Adrenal gland (tissue), 5 donors: ENCODE measurements around the gene RAD54L.

Experiments used
- POLR2A ChIP-seq, 2 donors: fragments of 450-650 bp; IDR thresholded peaks; one replicate each; pipeline ENCODE4 v1.6.1; 2017; ENCODE audit warnings: antibody characterized with exemption in 2 of 2, mild to moderate bottlenecking in 2 of 2, moderate library complexity in 1 of 2
- TF ChIP-seq, protein P1 (sequence below), 6 experiments: fragments of 450-650 bp in 4 of 6; fragments of 200-600 bp in 2 of 6; sonication (generic) in 1 of 6; IDR thresholded peaks; 1 replicate in 5 of 6; 2 replicates in 1 of 6; pipeline versions ENCODE4 v1.5.1 to v1.8.0; 2016 to 2021; ENCODE audit warnings: antibody characterized with exemption in 6 of 6, mild to moderate bottlenecking in 2 of 6, moderate library complexity in 1 of 6
- donor health status: DM: no; HTN: no; CAD: no.

DNA sequence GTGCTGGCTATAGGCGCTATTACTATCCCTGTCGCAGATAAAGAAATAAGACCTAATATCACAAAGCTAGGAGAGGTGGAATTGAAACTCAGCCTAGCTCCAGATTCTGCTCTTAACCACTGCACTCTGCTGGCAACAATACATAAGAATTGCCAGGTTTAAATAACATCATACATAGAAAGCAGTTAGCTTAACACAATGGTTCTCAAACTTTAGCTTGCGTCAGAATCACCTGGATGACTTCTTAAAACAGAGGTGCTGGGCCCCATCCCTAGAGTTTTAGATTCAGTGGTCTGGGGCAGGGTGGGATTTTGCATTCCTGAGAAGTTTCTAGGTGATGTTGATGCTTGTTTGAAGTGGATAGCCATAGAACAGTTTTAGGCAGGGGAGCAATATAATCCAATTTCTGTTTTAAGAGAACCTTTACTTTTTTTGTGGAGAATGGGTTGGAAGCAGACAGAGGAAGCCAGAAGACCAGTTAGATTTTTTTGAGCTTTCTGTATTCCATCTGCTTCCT lies 48.3 kb upstream of the RAD54L start:
- TF ChIP-seq, protein P1, sequence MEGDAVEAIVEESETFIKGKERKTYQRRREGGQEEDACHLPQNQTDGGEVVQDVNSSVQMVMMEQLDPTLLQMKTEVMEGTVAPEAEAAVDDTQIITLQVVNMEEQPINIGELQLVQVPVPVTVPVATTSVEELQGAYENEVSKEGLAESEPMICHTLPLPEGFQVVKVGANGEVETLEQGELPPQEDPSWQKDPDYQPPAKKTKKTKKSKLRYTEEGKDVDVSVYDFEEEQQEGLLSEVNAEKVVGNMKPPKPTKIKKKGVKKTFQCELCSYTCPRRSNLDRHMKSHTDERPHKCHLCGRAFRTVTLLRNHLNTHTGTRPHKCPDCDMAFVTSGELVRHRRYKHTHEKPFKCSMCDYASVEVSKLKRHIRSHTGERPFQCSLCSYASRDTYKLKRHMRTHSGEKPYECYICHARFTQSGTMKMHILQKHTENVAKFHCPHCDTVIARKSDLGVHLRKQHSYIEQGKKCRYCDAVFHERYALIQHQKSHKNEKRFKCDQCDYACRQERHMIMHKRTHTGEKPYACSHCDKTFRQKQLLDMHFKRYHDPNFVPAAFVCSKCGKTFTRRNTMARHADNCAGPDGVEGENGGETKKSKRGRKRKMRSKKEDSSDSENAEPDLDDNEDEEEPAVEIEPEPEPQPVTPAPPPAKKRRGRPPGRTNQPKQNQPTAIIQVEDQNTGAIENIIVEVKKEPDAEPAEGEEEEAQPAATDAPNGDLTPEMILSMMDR (IDR thresholded peaks at IDR 0.05): no peak
- no peak for TF ChIP-seq POLR2A (IDR thresholded peaks at IDR 0.05)
